Endothelial cell of umbilical vein (primary cell): Measurements from ENCODE around the gene PCGF3. TPM values are rescaled to one million over a fixed set of nuclear protein-coding genes. Genes with fewer than 3 reads are reported as not detected.

ENCODE experiments used
- BruUV-seq: library from RNA; stranded (reverse); fragments of 400-500 nt; replicated peaks from 2 replicates; lab custom pipeline; 2021; lab: Mats Ljungman, UMichigan
- CTCF ChIA-PET: fragments of 300-600, 350-600 bp; sonication (Branson Sonifier 250); formaldehyde crosslinking; loops from one replicate; lab custom pipeline; 2021; ENCODE audit warnings: antibody characterized with exemption, inconsistent platforms; lab: Charles Lee
- POLR2A ChIA-PET: fragments of 300-600, 350-600 bp; sonication (Branson Sonifier 250); formaldehyde crosslinking; loops from one replicate; lab custom pipeline; 2021; ENCODE audit warnings: antibody characterized with exemption, inconsistent platforms; lab: Charles Lee
- DNase-seq: peaks from one replicate; pipeline ENCODE4 v3.0.0-alpha.2; 2011; ENCODE audit warnings: low read depth, low spot score
- FAIRE-seq: peaks from 2 replicates; lab custom pipeline; 2011; peaks lifted over from hg19 to GRCh38; lab: Jason Lieb, UNC
- H2AFZ ChIP-seq: 2 replicates; pipeline ENCODE4 v1.6.0; 2012; ENCODE audit warnings: low read depth, low read length, control low read depth, inconsistent platforms
- H3K27ac ChIP-seq: 2 replicates; pipeline ENCODE4 v1.5.1; 2011; ENCODE audit warnings: low read depth, mild to moderate bottlenecking, control low read depth, low read length, moderate library complexity; ENCODE audit not compliant: insufficient read depth
- H3K27me3 ChIP-seq, 2 experiments: 2 replicates each; pipeline versions ENCODE4 v1.6.0 to v1.6.1; 2011; ENCODE audit warnings: low read length in 2 of 2, mixed read lengths in 1 of 2; ENCODE audit not compliant: control insufficient read depth in 2 of 2, insufficient read depth in 2 of 2
- H3K36me3 ChIP-seq, 2 experiments: 2 replicates in 1 of 2; 3 replicates in 1 of 2; pipeline ENCODE4 v1.5.1; 2011; ENCODE audit warnings: low read length in 2 of 2, mild to moderate bottlenecking in 1 of 2, moderate library complexity in 1 of 2; ENCODE audit not compliant: control insufficient read depth in 2 of 2, insufficient read depth in 2 of 2; ENCODE audit errors: extremely low read depth in 1 of 2
- H3K4me1 ChIP-seq: 3 replicates; pipeline ENCODE4 v1.5.1; 2011; ENCODE audit warnings: mild to moderate bottlenecking, low read length; ENCODE audit not compliant: control insufficient read depth, insufficient read depth; ENCODE audit errors: extremely low read depth
- H3K4me2 ChIP-seq: 2 replicates; pipeline ENCODE4 v1.6.1; 2011; ENCODE audit warnings: low read length, control low read depth, mixed read lengths; ENCODE audit not compliant: insufficient read depth
- H3K4me3 ChIP-seq, 3 experiments: fragments of 200-600 bp in 1 of 3; sonication (generic), shearing (Covaris generic) in 1 of 3; replicated peaks in 1 of 3; 2 replicates each; pipeline ENCODE4 v1.5.1; 2011 to 2016; ENCODE audit warnings: control low read depth in 3 of 3, low read length in 3 of 3, mild to moderate bottlenecking in 2 of 3, inconsistent platforms in 1 of 3, low read depth in 1 of 3, moderate library complexity in 1 of 3; ENCODE audit not compliant: insufficient read depth in 1 of 3
- H3K79me2 ChIP-seq: 2 replicates; pipeline ENCODE4 v1.6.0; 2012; ENCODE audit warnings: low read length, inconsistent platforms; ENCODE audit not compliant: control insufficient read depth, insufficient read depth
- H3K9ac ChIP-seq: replicated peaks from 2 replicates; pipeline ENCODE3; 2011; ENCODE audit warnings: low read length, control low read depth; ENCODE audit not compliant: insufficient read depth; ENCODE audit errors: extremely low read depth
- H3K9me1 ChIP-seq: replicated peaks from 3 replicates; pipeline ENCODE4 v1.6.0; 2011; ENCODE audit warnings: mild to moderate bottlenecking, low read length; ENCODE audit not compliant: control insufficient read depth, insufficient read depth; ENCODE audit errors: extremely low read depth
- H3K9me3 ChIP-seq: replicated peaks from 2 replicates; pipeline ENCODE4 v1.5.1; 2012; ENCODE audit warnings: low read length, inconsistent platforms; ENCODE audit not compliant: control insufficient read depth, insufficient read depth
- H4K20me1 ChIP-seq: replicated peaks from 2 replicates; pipeline ENCODE3; 2011; ENCODE audit warnings: mild to moderate bottlenecking, low read length; ENCODE audit not compliant: control insufficient read depth, insufficient read depth; ENCODE audit errors: extremely low read depth
- CTCF ChIP-seq, 2 donors: IDR thresholded peaks; 1 replicate in 1 of 2; 2 replicates in 1 of 2; pipeline ENCODE4 v1.5.1; 2011; ENCODE audit warnings: low read length in 2 of 2, mild to moderate bottlenecking in 2 of 2, moderate library complexity in 2 of 2, control low read depth in 1 of 2, inconsistent platforms in 1 of 2, low read depth in 1 of 2; ENCODE audit not compliant: insufficient read depth in 1 of 2; ENCODE audit errors: extremely low read depth in 1 of 2
- EZH2 ChIP-seq: IDR thresholded peaks from 2 replicates; pipeline ENCODE4 v1.6.1; 2012; ENCODE audit warnings: borderline replicate concordance, low read depth, mild to moderate bottlenecking, moderate library complexity, low read length, inconsistent platforms; ENCODE audit not compliant: severe bottlenecking
- FOS ChIP-seq: IDR thresholded peaks from 2 replicates; pipeline ENCODE4 v1.6.1; 2011; ENCODE audit warnings: mild to moderate bottlenecking, low read length, moderate library complexity, borderline replicate concordance; ENCODE audit not compliant: insufficient read depth
- GATA2 ChIP-seq: IDR thresholded peaks from 2 replicates; pipeline ENCODE4 v1.7.0; 2011; ENCODE audit warnings: low read depth, mild to moderate bottlenecking, moderate library complexity, mixed read lengths, low read length; ENCODE audit not compliant: insufficient read length, insufficient read depth
- JUN ChIP-seq: IDR thresholded peaks from 2 replicates; pipeline ENCODE4 v1.6.1; 2011; ENCODE audit warnings: borderline replicate concordance, low read depth; ENCODE audit not compliant: insufficient read length, insufficient read depth
- MAX ChIP-seq: IDR thresholded peaks from 2 replicates; pipeline ENCODE4 v1.6.1; 2011; ENCODE audit not compliant: insufficient read depth, insufficient read length
- MYC ChIP-seq: IDR thresholded peaks from one replicate; pipeline ENCODE4 v1.6.1; 2011; ENCODE audit warnings: mild to moderate bottlenecking, low read depth, low read length
- POLR2A ChIP-seq: IDR thresholded peaks from 2 replicates; pipeline ENCODE4 v1.6.1; 2012; ENCODE audit warnings: low read depth, mild to moderate bottlenecking, control low read depth, low read length
- POLR2AphosphoS5 ChIP-seq: IDR thresholded peaks from 2 replicates; pipeline ENCODE4 v1.6.1; 2012; ENCODE audit warnings: low read depth, mild to moderate bottlenecking, control low read depth, low read length, moderate library complexity; ENCODE audit not compliant: insufficient read depth
- dilution Hi-C: fragments of 300-500 bp; cut with MboI; formaldehyde crosslinking; loops from one replicate; pipeline ENCODE4 v1.15.0; 2019; ENCODE audit warnings: low sequenced_read_pairs; ENCODE audit not compliant: extremely low pct_ligation_motif_present
- intact Hi-C: fragments of 100-400 bp; cut with micrococcal nuclease; formaldehyde crosslinking; loops from one replicate; pipeline ENCODE4 v1.10.0; 2022
- polyA plus RNA-seq, 4 experiments: library from polyadenylated mRNA; depleted of rRNA in 3 of 4; stranded (reverse) in 3 of 4; unstranded in 1 of 4; fragments of >200 nt; gene quantifications; 2 replicates each; pipeline versions ENCODE4 v1.2.1 to v1.2.3, GENCODE V29; 2011 to 2012; ENCODE audit warnings: missing spikeins in 1 of 4
- total RNA-seq: library from RNA; stranded (reverse); gene quantifications from 2 replicates; pipeline ENCODE4 v1.2.3, GENCODE V29; 2021

Gene PCGF3
- total and polyA plus RNA-seq, 2 donors (not counting 3 experiments of a cell fraction or from before 2014, with no cell fraction given), result 70.2 to 91.8 TPM

- DNase-seq (no peak), FAIRE-seq (no peak)
- intact Hi-C loops, result no loop called here
- H3K4me1 ChIP-seq, result no peaks in the 10 kb centered on the region
- H3K4me2 ChIP-seq, result no peak overlapping the region
- no peaks in the 10 kb centered on the region for H4K20me1 ChIP-seq
- no peaks in the 10 kb centered on the region for H3K9me1 ChIP-seq
- H3K36me3 ChIP-seq, result no peaks in the 10 kb centered on the region
- CTCF ChIA-PET, result interaction anchor here (1.0 to 2.1 kb wide), 2 partner anchors 10 to 21 kb away, joined by 3 to 6 read pairs; no protein-coding TSS in a partner anchor
- no TSS peak for BruUV-seq
- peaks cover 34 to 39% of the 10 kb centered on the region in 2 experiments for H3K27me3 ChIP-seq
- no peak for TF ChIP-seq JUN
- TF ChIP-seq MAX, result no peak
- TF ChIP-seq POLR2A, result no peak
- no peak for TF ChIP-seq MYC
- TF ChIP-seq POLR2AphosphoS5, result no peak
- no peak for TF ChIP-seq FOS
- no peak for TF ChIP-seq GATA2
- TF ChIP-seq EZH2, result no peak
- no peak for TF ChIP-seq CTCF (IDR thresholded peaks at IDR 0.05; ENCODE audit: extremely low read depth in 1 of 2, insufficient read depth in 1 of 2, low read depth in 1 of 2, low read length in 2 of 2)
- H3K9ac ChIP-seq, result no peak overlapping the region
- no peaks in the 10 kb centered on the region for H3K79me2 ChIP-seq
- POLR2A ChIA-PET, result no interaction called here
- H2AFZ ChIP-seq, result no peak overlapping the region
- H3K9me3 ChIP-seq, result no peaks in the 10 kb centered on the region
- H3K27ac ChIP-seq, result no peak overlapping the region
- H3K4me3 ChIP-seq, result no peak overlapping the region
- dilution Hi-C loops, result no loop called here
These were observed 88.4 kb downstream of the PCGF3 start for GRCh38 chr4:793941-794621.
